ENCODE data around the gene UBE2D4. TPM values are rescaled to one million over a fixed set of nuclear protein-coding genes. Genes with fewer than 3 reads are reported as not detected.

UBE2D4 gene
- total RNA-seq, 1 experiment from 2014 or later: 22.2 TPM

Other genes starting within 250 kb of the UBE2D4 start
- gene COA1, start 196.9 kb upstream of the UBE2D4 start, total RNA-seq (2014; rRNA removed): 68.2 and 74.1 TPM in 2 replicates
- gene BLVRA, start 167.8 kb upstream of the UBE2D4 start, total RNA-seq (2014; rRNA removed): 30.7 and 38.5 TPM in 2 replicates
- 153 and 156 TPM in 2 replicates for gene MRPS24, start 56.9 kb upstream of the UBE2D4 start, total RNA-seq (2014; rRNA removed)
- gene URGCP, start 19.8 kb upstream of the UBE2D4 start, total RNA-seq (2014; rRNA removed): 30.8 and 32.0 TPM in 2 replicates
- gene SPDYE1, start 71.5 kb downstream of the UBE2D4 start, total RNA-seq (2014; rRNA removed): not detected in 2 replicates
- gene DBNL, start 118.3 kb downstream of the UBE2D4 start, total RNA-seq (2014; rRNA removed): 226 and 271 TPM in 2 replicates
- not detected in 2 replicates for gene PGAM2, start 139.1 kb downstream of the UBE2D4 start, total RNA-seq (2014; rRNA removed)
- 18.4 and 19.4 TPM in 2 replicates for gene POLM, start 156.1 kb downstream of the UBE2D4 start, total RNA-seq (2014; rRNA removed)
- gene AEBP1, start 177.9 kb downstream of the UBE2D4 start, total RNA-seq (2014; rRNA removed): not detected in 2 replicates
- 193 and 201 TPM in 2 replicates for gene POLD2, start 197.1 kb downstream of the UBE2D4 start, total RNA-seq (2014; rRNA removed)
- not detected in 2 replicates for gene MYL7, start 214.9 kb downstream of the UBE2D4 start, total RNA-seq (2014; rRNA removed)

Data from LHCN-M2 (cell line).